HL-60/S4 treated with phorbol 12-myristate 13-acetate at 8.2 ng/mL for 4 days and 3 days (cell line): ENCODE results near the gene CNPY4.
"Not testable (repeated sequence)": the region's sequence is repeated elsewhere in the genome, so short reads cannot be mapped to it uniquely, and the experiment has no call there.

Source experiments
- in situ Hi-C: fragments of 300-500 bp; cut with MboI; formaldehyde crosslinking; loops from 2 replicates; pipeline ENCODE4 v1.15.0; 2022; ENCODE audit warnings: low sequenced_read_pairs

CNPY4 gene

GRCh38 chr7:100146350-100146749 is 26.9 kb downstream of the CNPY4 start:
- in situ Hi-C loops: not testable (repeated sequence)

GRCh38 chr7:100147278-100147677 is 27.8 kb downstream of the CNPY4 start:
- in situ Hi-C loops: no loop called here

GRCh38 chr7:100148225-100148558 is 28.8 kb downstream of the CNPY4 start:
- in situ Hi-C loops: no loop called here

GRCh38 chr7:100148559-100149328 is 29.3 kb downstream of the CNPY4 start, which contains the start of gene LAMTOR4:
TSS of gene LAMTOR4 (plus strand) at chr7:100148918. CDS start at chr7:100148973, 55 bp downstream.
- in situ Hi-C loops: no loop called here

GRCh38 chr7:100152404-100152803 is 33.0 kb downstream of the CNPY4 start:
- in situ Hi-C loops: no loop called here

GRCh38 chr7:100152937-100153666 is 33.7 kb downstream of the CNPY4 start:
- in situ Hi-C loops: no loop called here

GRCh38 chr7:100153708-100154535 is 34.5 kb downstream of the CNPY4 start:
- in situ Hi-C loops: no loop called here

- in situ Hi-C loops: no loop called here
Observed at GRCh38 chr7:100154651-100155491, 35.4 kb downstream of the CNPY4 start.

GRCh38 chr7:100155553-100156317 is 36.3 kb downstream of the CNPY4 start:
- in situ Hi-C loops: no loop called here

- in situ Hi-C loops: no loop called here
Observed at GRCh38 chr7:100156331-100157068, 37.1 kb downstream of the CNPY4 start.

GRCh38 chr7:100157069-100157333 is 37.6 kb downstream of the CNPY4 start:
- in situ Hi-C loops: no loop called here

- in situ Hi-C loops: no loop called here
Observed at GRCh38 chr7:100157334-100158228, 38.1 kb downstream of the CNPY4 start.

GRCh38 chr7:100158229-100159098 is 39.0 kb downstream of the CNPY4 start, which contains the start of gene TRAPPC14:
TSS of gene TRAPPC14 (minus strand) at chr7:100158723. CDS start at chr7:100158499, 224 bp downstream.
- in situ Hi-C loops: no loop called here

GRCh38 chr7:100159099-100159623 is 39.7 kb downstream of the CNPY4 start:
- in situ Hi-C loops: no loop called here

- in situ Hi-C loops: no loop called here
Observed at GRCh38 chr7:100160067-100160466, 40.6 kb downstream of the CNPY4 start.

GRCh38 chr7:100163006-100163531 is 43.6 kb downstream of the CNPY4 start:
- in situ Hi-C loops: no loop called here

GRCh38 chr7:100163871-100164270 is 44.4 kb downstream of the CNPY4 start:
- in situ Hi-C loops: no loop called here
